Fibroblast of villous mesenchyme (primary cell): ENCODE results near the gene ZNF200. TPM values are rescaled to one million over a fixed set of nuclear protein-coding genes. Genes with fewer than 3 reads are reported as not detected.
"Not testable (repeated sequence)": the region's sequence is repeated elsewhere in the genome, so short reads cannot be mapped to it uniquely, and the experiment has no call there.

Experiments used
- DNase-seq: peaks from one replicate; pipeline ENCODE4 v3.0.0-alpha.2; 2010; ENCODE audit warnings: low read depth
- H3K4me3 ChIP-seq: 2 replicates; pipeline ENCODE4 v1.5.1; 2011; ENCODE audit warnings: low read depth, mild to moderate bottlenecking, low read length
- total RNA-seq: library from RNA; depleted of rRNA; stranded (reverse); fragments of >200 nt; gene quantifications from 2 replicates; pipeline ENCODE4 v1.2.3, GENCODE V29; 2012
- TF ChIP-seq, protein P1 (sequence below): IDR thresholded peaks from 2 replicates; pipeline ENCODE4 v1.5.1; 2012; ENCODE audit warnings: low read depth, mild to moderate bottlenecking, low read length; ENCODE audit not compliant: insufficient read depth

ZNF200 gene
- total RNA-seq, 1 donor: 11.2 TPM

- no peak overlapping the region for H3K4me3 ChIP-seq
- no peak for DNase-seq
- TF ChIP-seq, protein P1, sequence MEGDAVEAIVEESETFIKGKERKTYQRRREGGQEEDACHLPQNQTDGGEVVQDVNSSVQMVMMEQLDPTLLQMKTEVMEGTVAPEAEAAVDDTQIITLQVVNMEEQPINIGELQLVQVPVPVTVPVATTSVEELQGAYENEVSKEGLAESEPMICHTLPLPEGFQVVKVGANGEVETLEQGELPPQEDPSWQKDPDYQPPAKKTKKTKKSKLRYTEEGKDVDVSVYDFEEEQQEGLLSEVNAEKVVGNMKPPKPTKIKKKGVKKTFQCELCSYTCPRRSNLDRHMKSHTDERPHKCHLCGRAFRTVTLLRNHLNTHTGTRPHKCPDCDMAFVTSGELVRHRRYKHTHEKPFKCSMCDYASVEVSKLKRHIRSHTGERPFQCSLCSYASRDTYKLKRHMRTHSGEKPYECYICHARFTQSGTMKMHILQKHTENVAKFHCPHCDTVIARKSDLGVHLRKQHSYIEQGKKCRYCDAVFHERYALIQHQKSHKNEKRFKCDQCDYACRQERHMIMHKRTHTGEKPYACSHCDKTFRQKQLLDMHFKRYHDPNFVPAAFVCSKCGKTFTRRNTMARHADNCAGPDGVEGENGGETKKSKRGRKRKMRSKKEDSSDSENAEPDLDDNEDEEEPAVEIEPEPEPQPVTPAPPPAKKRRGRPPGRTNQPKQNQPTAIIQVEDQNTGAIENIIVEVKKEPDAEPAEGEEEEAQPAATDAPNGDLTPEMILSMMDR: no peak
Measured at GRCh38 chr16:3215601-3216262, 19.2 kb downstream of the ZNF200 start.

- H3K4me3 ChIP-seq: no peak overlapping the region
- DNase-seq: no peak
- TF ChIP-seq, protein P1: no peak
Measured at GRCh38 chr16:3214904-3215600, 19.9 kb downstream of the ZNF200 start.

DNA sequence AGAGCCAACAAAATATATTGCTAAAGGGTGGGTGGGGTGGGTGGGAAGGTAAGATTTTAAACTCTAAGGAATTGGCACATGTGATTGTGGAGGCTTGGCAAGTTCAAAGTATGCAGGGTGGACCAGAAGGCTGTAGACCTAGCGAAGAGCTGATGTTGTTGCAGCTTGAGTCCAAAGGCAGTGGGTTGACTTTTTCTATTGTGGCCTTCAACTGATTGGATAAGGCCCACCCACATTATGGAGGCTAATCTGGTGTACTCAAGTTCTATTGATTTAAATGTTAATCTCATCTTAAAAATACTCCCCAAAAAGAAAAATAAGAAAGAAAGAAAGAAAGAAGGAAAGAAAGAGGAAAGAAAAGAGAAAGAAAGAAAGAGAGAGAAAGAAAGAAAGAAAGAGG, 22.4 kb downstream of the ZNF200 start:
- no peak for DNase-seq
- H3K4me3 ChIP-seq: no peak overlapping the region
- TF ChIP-seq, protein P1: no peak

DNA sequence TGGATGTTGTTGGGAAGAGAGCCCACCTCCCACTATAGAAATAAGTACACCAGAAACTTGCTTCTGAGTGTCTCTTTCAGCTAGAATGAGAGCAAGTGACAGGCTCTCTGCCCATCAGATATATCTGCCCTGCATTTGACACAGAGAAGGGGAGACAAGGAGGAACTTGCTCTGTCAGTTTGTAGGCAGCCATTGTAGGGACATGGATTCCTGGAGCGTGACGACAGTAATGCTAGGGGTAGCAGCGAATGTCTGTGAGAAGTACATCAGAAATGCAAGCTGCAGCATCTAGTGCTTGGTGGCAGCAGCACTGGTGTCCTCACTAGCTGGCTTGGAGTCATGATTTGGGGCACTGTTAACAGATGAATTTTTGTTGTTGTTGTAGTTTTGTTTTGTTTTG, 23.0 kb downstream of the ZNF200 start:
- TF ChIP-seq, protein P1: no peak
- H3K4me3 ChIP-seq: no peak overlapping the region
- no peak for DNase-seq

DNA sequence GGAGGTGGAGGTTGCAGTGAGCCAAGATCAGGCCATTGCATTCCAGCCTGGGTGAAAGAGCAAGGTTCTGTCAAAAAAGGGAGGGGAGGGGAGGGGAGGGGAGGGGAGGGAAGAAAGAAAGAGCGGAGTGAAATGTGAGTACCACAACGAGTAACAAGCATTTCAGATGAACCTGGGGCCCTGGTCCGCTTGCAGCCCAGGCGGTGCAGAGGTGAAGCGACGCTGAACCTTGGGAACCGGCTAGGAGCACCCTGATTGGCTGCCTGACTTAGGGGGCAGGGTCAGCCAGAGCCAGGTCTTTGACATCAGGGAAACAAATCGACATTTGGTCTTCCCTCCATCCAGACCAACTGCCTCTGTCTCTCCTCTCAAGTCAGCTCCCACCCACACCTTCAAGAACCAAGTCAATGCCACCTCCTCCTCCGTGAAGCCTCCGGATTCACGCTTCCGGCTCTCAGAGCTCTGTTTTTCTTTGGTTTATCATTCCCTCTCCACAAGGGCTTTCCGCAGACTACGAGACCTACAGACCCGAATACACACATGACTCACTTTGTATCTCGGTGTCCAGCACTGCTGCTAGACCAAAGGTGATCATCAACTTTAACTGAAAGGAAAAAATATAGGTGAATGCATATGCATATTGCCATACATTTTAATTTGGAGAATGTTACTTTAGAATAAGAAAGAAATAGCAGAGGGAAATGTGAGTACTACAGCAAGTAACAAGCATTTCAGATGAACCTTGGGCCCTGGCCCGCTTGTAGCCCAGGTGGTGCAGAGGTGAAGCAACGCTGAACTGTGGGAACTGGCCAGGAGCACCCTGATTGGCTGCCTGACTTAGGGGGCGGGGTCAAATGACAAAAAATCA, 27.6 kb downstream of the ZNF200 start:
- DNase-seq: no peak
- no peak overlapping the region for H3K4me3 ChIP-seq
- TF ChIP-seq, protein P1: no peak

DNA sequence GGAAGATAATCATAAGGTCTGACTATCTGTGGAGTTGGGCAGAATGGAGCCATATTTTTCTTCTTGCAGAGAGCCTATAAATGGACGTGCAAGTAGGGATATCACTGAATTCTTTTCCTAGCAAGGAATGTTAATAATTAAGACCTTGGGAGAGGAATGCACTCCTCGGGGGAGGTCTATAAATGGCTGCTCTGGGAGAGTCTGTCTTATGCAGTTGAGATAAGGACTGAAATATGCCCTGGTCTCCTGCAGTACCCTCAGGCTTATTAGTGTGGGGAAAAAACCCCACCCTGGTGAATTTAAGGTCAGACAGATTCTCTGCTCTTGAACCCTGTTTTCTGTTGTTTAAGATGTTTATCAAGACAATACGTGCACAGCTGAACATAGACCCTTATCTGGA, 29.0 kb downstream of the ZNF200 start:
- not testable (repeated sequence) for H3K4me3 ChIP-seq, DNase-seq
